Endothelial cell of umbilical vein (primary cell): ENCODE measurements around the gene KHK. TPM values are rescaled to one million over a fixed set of nuclear protein-coding genes. Genes with fewer than 3 reads are reported as not detected.

Experiments
- BruUV-seq: library from RNA; stranded (reverse); fragments of 400-500 nt; replicated peaks from 2 replicates; lab custom pipeline; 2021; lab: Mats Ljungman, UMichigan
- CTCF ChIA-PET: fragments of 300-600, 350-600 bp; sonication (Branson Sonifier 250); formaldehyde crosslinking; loops from one replicate; lab custom pipeline; 2021; ENCODE audit warnings: antibody characterized with exemption, inconsistent platforms; lab: Charles Lee
- POLR2A ChIA-PET: fragments of 300-600, 350-600 bp; sonication (Branson Sonifier 250); formaldehyde crosslinking; loops from one replicate; lab custom pipeline; 2021; ENCODE audit warnings: antibody characterized with exemption, inconsistent platforms; lab: Charles Lee
- DNase-seq: peaks from one replicate; pipeline ENCODE4 v3.0.0-alpha.2; 2011; ENCODE audit warnings: low read depth, low spot score
- FAIRE-seq: peaks from 2 replicates; lab custom pipeline; 2011; peaks lifted over from hg19 to GRCh38; lab: Jason Lieb, UNC
- H2AFZ ChIP-seq: 2 replicates; pipeline ENCODE4 v1.6.0; 2012; ENCODE audit warnings: low read depth, low read length, control low read depth, inconsistent platforms
- H3K27ac ChIP-seq: 2 replicates; pipeline ENCODE4 v1.5.1; 2011; ENCODE audit warnings: low read depth, mild to moderate bottlenecking, control low read depth, low read length, moderate library complexity; ENCODE audit not compliant: insufficient read depth
- H3K27me3 ChIP-seq, 2 experiments: 2 replicates each; pipeline versions ENCODE4 v1.6.0 to v1.6.1; 2011; ENCODE audit warnings: low read length in 2 of 2, mixed read lengths in 1 of 2; ENCODE audit not compliant: control insufficient read depth in 2 of 2, insufficient read depth in 2 of 2
- H3K36me3 ChIP-seq, 2 experiments: 2 replicates in 1 of 2; 3 replicates in 1 of 2; pipeline ENCODE4 v1.5.1; 2011; ENCODE audit warnings: low read length in 2 of 2, mild to moderate bottlenecking in 1 of 2, moderate library complexity in 1 of 2; ENCODE audit not compliant: control insufficient read depth in 2 of 2, insufficient read depth in 2 of 2; ENCODE audit errors: extremely low read depth in 1 of 2
- H3K4me1 ChIP-seq: 3 replicates; pipeline ENCODE4 v1.5.1; 2011; ENCODE audit warnings: mild to moderate bottlenecking, low read length; ENCODE audit not compliant: control insufficient read depth, insufficient read depth; ENCODE audit errors: extremely low read depth
- H3K4me2 ChIP-seq: 2 replicates; pipeline ENCODE4 v1.6.1; 2011; ENCODE audit warnings: low read length, control low read depth, mixed read lengths; ENCODE audit not compliant: insufficient read depth
- H3K4me3 ChIP-seq, 3 experiments: fragments of 200-600 bp in 1 of 3; sonication (generic), shearing (Covaris generic) in 1 of 3; replicated peaks in 1 of 3; 2 replicates each; pipeline ENCODE4 v1.5.1; 2011 to 2016; ENCODE audit warnings: control low read depth in 3 of 3, low read length in 3 of 3, mild to moderate bottlenecking in 2 of 3, inconsistent platforms in 1 of 3, low read depth in 1 of 3, moderate library complexity in 1 of 3; ENCODE audit not compliant: insufficient read depth in 1 of 3
- H3K79me2 ChIP-seq: 2 replicates; pipeline ENCODE4 v1.6.0; 2012; ENCODE audit warnings: low read length, inconsistent platforms; ENCODE audit not compliant: control insufficient read depth, insufficient read depth
- H3K9ac ChIP-seq: replicated peaks from 2 replicates; pipeline ENCODE3; 2011; ENCODE audit warnings: low read length, control low read depth; ENCODE audit not compliant: insufficient read depth; ENCODE audit errors: extremely low read depth
- H3K9me1 ChIP-seq: replicated peaks from 3 replicates; pipeline ENCODE4 v1.6.0; 2011; ENCODE audit warnings: mild to moderate bottlenecking, low read length; ENCODE audit not compliant: control insufficient read depth, insufficient read depth; ENCODE audit errors: extremely low read depth
- H3K9me3 ChIP-seq: replicated peaks from 2 replicates; pipeline ENCODE4 v1.5.1; 2012; ENCODE audit warnings: low read length, inconsistent platforms; ENCODE audit not compliant: control insufficient read depth, insufficient read depth
- H4K20me1 ChIP-seq: replicated peaks from 2 replicates; pipeline ENCODE3; 2011; ENCODE audit warnings: mild to moderate bottlenecking, low read length; ENCODE audit not compliant: control insufficient read depth, insufficient read depth; ENCODE audit errors: extremely low read depth
- EZH2 ChIP-seq: IDR thresholded peaks from 2 replicates; pipeline ENCODE4 v1.6.1; 2012; ENCODE audit warnings: borderline replicate concordance, low read depth, mild to moderate bottlenecking, moderate library complexity, low read length, inconsistent platforms; ENCODE audit not compliant: severe bottlenecking
- FOS ChIP-seq: IDR thresholded peaks from 2 replicates; pipeline ENCODE4 v1.6.1; 2011; ENCODE audit warnings: mild to moderate bottlenecking, low read length, moderate library complexity, borderline replicate concordance; ENCODE audit not compliant: insufficient read depth
- GATA2 ChIP-seq: IDR thresholded peaks from 2 replicates; pipeline ENCODE4 v1.7.0; 2011; ENCODE audit warnings: low read depth, mild to moderate bottlenecking, moderate library complexity, mixed read lengths, low read length; ENCODE audit not compliant: insufficient read length, insufficient read depth
- JUN ChIP-seq: IDR thresholded peaks from 2 replicates; pipeline ENCODE4 v1.6.1; 2011; ENCODE audit warnings: borderline replicate concordance, low read depth; ENCODE audit not compliant: insufficient read length, insufficient read depth
- MYC ChIP-seq: IDR thresholded peaks from one replicate; pipeline ENCODE4 v1.6.1; 2011; ENCODE audit warnings: mild to moderate bottlenecking, low read depth, low read length
- POLR2A ChIP-seq: IDR thresholded peaks from 2 replicates; pipeline ENCODE4 v1.6.1; 2012; ENCODE audit warnings: low read depth, mild to moderate bottlenecking, control low read depth, low read length
- POLR2AphosphoS5 ChIP-seq: IDR thresholded peaks from 2 replicates; pipeline ENCODE4 v1.6.1; 2012; ENCODE audit warnings: low read depth, mild to moderate bottlenecking, control low read depth, low read length, moderate library complexity; ENCODE audit not compliant: insufficient read depth
- dilution Hi-C: fragments of 300-500 bp; cut with MboI; formaldehyde crosslinking; loops from one replicate; pipeline ENCODE4 v1.15.0; 2019; ENCODE audit warnings: low sequenced_read_pairs; ENCODE audit not compliant: extremely low pct_ligation_motif_present
- intact Hi-C: fragments of 100-400 bp; cut with micrococcal nuclease; formaldehyde crosslinking; loops from one replicate; pipeline ENCODE4 v1.10.0; 2022
- polyA plus RNA-seq, 4 experiments: library from polyadenylated mRNA; depleted of rRNA in 3 of 4; stranded (reverse) in 3 of 4; unstranded in 1 of 4; fragments of >200 nt; gene quantifications; 2 replicates each; pipeline versions ENCODE4 v1.2.1 to v1.2.3, GENCODE V29; 2011 to 2012; ENCODE audit warnings: missing spikeins in 1 of 4
- total RNA-seq: library from RNA; stranded (reverse); gene quantifications from 2 replicates; pipeline ENCODE4 v1.2.3, GENCODE V29; 2021
- TF ChIP-seq, protein P1 (sequence below): IDR thresholded peaks from 2 replicates; pipeline ENCODE4 v1.6.1; 2011; ENCODE audit not compliant: insufficient read depth, insufficient read length
- TF ChIP-seq, protein P2 (sequence below), 2 donors: IDR thresholded peaks; 1 replicate in 1 of 2; 2 replicates in 1 of 2; pipeline ENCODE4 v1.5.1; 2011; ENCODE audit warnings: low read length in 2 of 2, mild to moderate bottlenecking in 2 of 2, moderate library complexity in 2 of 2, control low read depth in 1 of 2, inconsistent platforms in 1 of 2, low read depth in 1 of 2; ENCODE audit not compliant: insufficient read depth in 1 of 2; ENCODE audit errors: extremely low read depth in 1 of 2

KHK gene
- total and polyA plus RNA-seq, 2 donors (not counting 3 experiments of a cell fraction or from before 2014, with no cell fraction given): 2.9 to 4.4 TPM

- Histone ChIP-seq H3K4me1 (peaks cover 10% of the 10 kb centered on the region), H3K9me3 (no peaks in the 10 kb centered on the region), H3K27ac (no peak overlapping the region), H4K20me1 (no peaks in the 10 kb centered on the region), H3K9me1 (no peaks in the 10 kb centered on the region), H3K36me3 (peaks cover 0 to 4% of the 10 kb centered on the region in 2 experiments), H3K9ac (no peak overlapping the region), H3K4me3 (no peak overlapping the region), H3K79me2 (peaks cover 18% of the 10 kb centered on the region), H2AFZ (no peak overlapping the region), H3K4me2 (no peak overlapping the region), H3K27me3 (no peaks in the 10 kb centered on the region)
- POLR2A ChIA-PET: no interaction called here
- TF ChIP-seq, protein P1, sequence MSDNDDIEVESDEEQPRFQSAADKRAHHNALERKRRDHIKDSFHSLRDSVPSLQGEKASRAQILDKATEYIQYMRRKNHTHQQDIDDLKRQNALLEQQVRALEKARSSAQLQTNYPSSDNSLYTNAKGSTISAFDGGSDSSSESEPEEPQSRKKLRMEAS: no peak
- no peak for TF ChIP-seq FOS
- BruUV-seq: no TSS peak
- CTCF ChIA-PET: no interaction called here
- intact Hi-C loops (no loop called here), dilution Hi-C loops (no loop called here)
- no peak for DNase-seq
- FAIRE-seq: no peak
Measured at GRCh38 chr2:27137322-27137935, 50.9 kb downstream of the KHK start.

GRCh38 chr2:27138111-27138510 is 51.5 kb downstream of the KHK start:
- Histone ChIP-seq H3K79me2 (peaks cover 12% of the 10 kb centered on the region), H3K4me1 (peaks cover 7% of the 10 kb centered on the region), H3K27me3 (peaks cover 0 to 7% of the 10 kb centered on the region in 2 experiments), H3K36me3 (no peaks in the 10 kb centered on the region), H3K27ac (no peak overlapping the region), H3K9ac (no peak overlapping the region), H3K4me2 (no peak overlapping the region), H3K9me3 (no peaks in the 10 kb centered on the region), H2AFZ (no peak overlapping the region), H3K4me3 (no peak overlapping the region), H4K20me1 (no peaks in the 10 kb centered on the region), H3K9me1 (no peaks in the 10 kb centered on the region)
- dilution Hi-C loops: no loop called here
- TF ChIP-seq POLR2AphosphoS5 (no peak), POLR2A (no peak), GATA2 (no peak), MYC (no peak), JUN (no peak), FOS (no peak), EZH2 (no peak)
- TF ChIP-seq, protein P2, sequence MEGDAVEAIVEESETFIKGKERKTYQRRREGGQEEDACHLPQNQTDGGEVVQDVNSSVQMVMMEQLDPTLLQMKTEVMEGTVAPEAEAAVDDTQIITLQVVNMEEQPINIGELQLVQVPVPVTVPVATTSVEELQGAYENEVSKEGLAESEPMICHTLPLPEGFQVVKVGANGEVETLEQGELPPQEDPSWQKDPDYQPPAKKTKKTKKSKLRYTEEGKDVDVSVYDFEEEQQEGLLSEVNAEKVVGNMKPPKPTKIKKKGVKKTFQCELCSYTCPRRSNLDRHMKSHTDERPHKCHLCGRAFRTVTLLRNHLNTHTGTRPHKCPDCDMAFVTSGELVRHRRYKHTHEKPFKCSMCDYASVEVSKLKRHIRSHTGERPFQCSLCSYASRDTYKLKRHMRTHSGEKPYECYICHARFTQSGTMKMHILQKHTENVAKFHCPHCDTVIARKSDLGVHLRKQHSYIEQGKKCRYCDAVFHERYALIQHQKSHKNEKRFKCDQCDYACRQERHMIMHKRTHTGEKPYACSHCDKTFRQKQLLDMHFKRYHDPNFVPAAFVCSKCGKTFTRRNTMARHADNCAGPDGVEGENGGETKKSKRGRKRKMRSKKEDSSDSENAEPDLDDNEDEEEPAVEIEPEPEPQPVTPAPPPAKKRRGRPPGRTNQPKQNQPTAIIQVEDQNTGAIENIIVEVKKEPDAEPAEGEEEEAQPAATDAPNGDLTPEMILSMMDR (IDR thresholded peaks at IDR 0.05; ENCODE audit: extremely low read depth in 1 of 2, insufficient read depth in 1 of 2, low read depth in 1 of 2, low read length in 2 of 2): no peak
- TF ChIP-seq, protein P1: no peak
- no peak for DNase-seq
- POLR2A ChIA-PET: no interaction called here
- CTCF ChIA-PET: no interaction called here
- intact Hi-C loops: no loop called here
- FAIRE-seq: no peak
- BruUV-seq: no TSS peak
